ENCODE measurements around the gene KCNF1.

DNA sequence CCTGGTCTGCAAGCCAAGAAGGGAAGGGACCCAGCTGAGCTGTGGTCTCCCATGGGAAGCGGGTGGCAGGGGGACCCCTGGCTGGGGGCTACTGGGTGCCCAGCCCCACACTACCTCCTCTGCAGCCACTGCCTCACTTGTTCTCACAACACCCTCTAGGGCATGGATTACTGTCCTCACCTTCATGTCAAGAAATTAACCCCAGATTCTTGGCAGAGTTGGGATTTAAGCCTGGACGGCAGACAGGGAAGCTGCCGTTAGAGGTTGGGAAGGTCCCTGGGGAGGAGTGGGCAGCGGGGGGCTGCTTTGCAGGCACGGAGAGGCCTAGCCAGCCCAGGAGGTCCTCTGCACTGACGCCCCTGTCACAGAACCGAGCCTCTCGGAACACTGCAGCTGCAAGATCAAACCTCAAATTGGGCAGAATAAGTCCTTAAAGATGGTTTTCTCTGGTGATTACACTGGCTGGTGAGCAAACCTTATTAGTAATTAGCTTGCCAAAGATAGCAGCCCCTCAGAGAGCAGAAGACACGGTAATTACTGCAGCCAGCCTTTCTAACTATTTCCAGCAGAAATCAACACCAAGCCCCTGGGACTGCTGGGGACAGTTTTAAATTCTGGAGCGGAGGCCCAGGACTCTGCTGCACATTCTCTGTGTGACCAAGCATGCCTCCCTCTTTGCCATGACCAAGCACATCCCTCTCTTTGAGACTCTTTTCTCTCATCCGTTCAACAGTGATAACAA is 35.9 kb downstream of the KCNF1 start:
- no peak for TF ChIP-seq BACH2 (CRISPR knock-in tag; IDR thresholded peaks at IDR 0.05; ENCODE audit: borderline replicate concordance)
- no peak for TF ChIP-seq RARB (CRISPR knock-in tag; IDR thresholded peaks at IDR 0.05)
- TF ChIP-seq ZC3H10 (CRISPR knock-in tag; IDR thresholded peaks at IDR 0.05): no peak
- no peak for TF ChIP-seq ZNF8 (CRISPR knock-in tag; IDR thresholded peaks at IDR 0.05)
- no peak for TF ChIP-seq ARNTL (CRISPR knock-in tag; IDR thresholded peaks at IDR 0.05; ENCODE audit: borderline replicate concordance, low read depth)
- TF ChIP-seq ZFP3 (CRISPR knock-in tag; IDR thresholded peaks at IDR 0.05): no peak

All from SK-N-SH treated with all-trans-retinoic acid at 6 μM for 48 hours (cell line).